Keratinocyte (primary cell): Measurements from ENCODE around the gene SPATA31D1. TPM values are rescaled to one million over a fixed set of nuclear protein-coding genes. Genes with fewer than 3 reads are reported as not detected.

ENCODE experiments used
- DNase-seq: peaks from one replicate; pipeline ENCODE4 v3.0.0-alpha.2; 2011; ENCODE audit warnings: low read depth, missing footprints, low spot score
- FAIRE-seq: peaks from 2 replicates; lab custom pipeline; 2011; peaks lifted over from hg19 to GRCh38; lab: Jason Lieb, UNC
- H2AFZ ChIP-seq: 2 replicates; pipeline ENCODE4 v1.6.0; 2012; ENCODE audit warnings: low read length, control low read depth, inconsistent platforms; ENCODE audit not compliant: control insufficient read depth
- H3K27ac ChIP-seq: 2 replicates; pipeline ENCODE4 v1.5.1; 2011; ENCODE audit warnings: low read length; ENCODE audit not compliant: control insufficient read depth, insufficient read depth
- H3K27me3 ChIP-seq: 3 replicates; pipeline ENCODE4 v1.6.0; 2011; ENCODE audit warnings: low read length; ENCODE audit not compliant: control insufficient read depth, insufficient read depth; ENCODE audit errors: extremely low read depth
- H3K36me3 ChIP-seq, 2 experiments: 2 replicates in 1 of 2; 3 replicates in 1 of 2; pipeline ENCODE4 v1.5.1; 2011; ENCODE audit warnings: low read length in 2 of 2, mild to moderate bottlenecking in 1 of 2; ENCODE audit not compliant: control insufficient read depth in 2 of 2, insufficient read depth in 2 of 2; ENCODE audit errors: extremely low read depth in 1 of 2
- H3K4me1 ChIP-seq: 3 replicates; pipeline ENCODE4 v1.5.1; 2011; ENCODE audit warnings: low read length; ENCODE audit not compliant: control insufficient read depth, insufficient read depth; ENCODE audit errors: extremely low read depth
- H3K4me2 ChIP-seq: 3 replicates; pipeline ENCODE4 v1.6.0; 2011; ENCODE audit warnings: low read depth, low read length; ENCODE audit not compliant: control insufficient read depth, insufficient read depth; ENCODE audit errors: extremely low read depth
- H3K4me3 ChIP-seq, 3 experiments: fragments of 200-600 bp in 1 of 3; sonication (generic) in 1 of 3; 2 replicates in 2 of 3; 3 replicates in 1 of 3; pipeline ENCODE4 v1.5.1; 2011 to 2016; ENCODE audit warnings: low read length in 3 of 3, mild to moderate bottlenecking in 3 of 3, control low read depth in 2 of 3, inconsistent platforms in 1 of 3, low read depth in 1 of 3, mixed read lengths in 1 of 3, mixed run types in 1 of 3, moderate library complexity in 1 of 3; ENCODE audit not compliant: control insufficient read depth in 2 of 3, insufficient read depth in 2 of 3; ENCODE audit errors: extremely low read depth in 1 of 3
- H3K79me2 ChIP-seq: 2 replicates; pipeline ENCODE4 v1.6.0; 2012; ENCODE audit warnings: low read length; ENCODE audit not compliant: control insufficient read depth, insufficient read depth
- H3K9ac ChIP-seq: 3 replicates; pipeline ENCODE4 v1.6.0; 2011; ENCODE audit warnings: low read length; ENCODE audit not compliant: control insufficient read depth, insufficient read depth; ENCODE audit errors: extremely low read depth
- H3K9me1 ChIP-seq: 3 replicates; pipeline ENCODE4 v1.6.0; 2011; ENCODE audit warnings: low read length; ENCODE audit not compliant: control insufficient read depth, insufficient read depth; ENCODE audit errors: extremely low read depth
- H3K9me3 ChIP-seq: 2 replicates; pipeline ENCODE4 v1.5.1; 2012; ENCODE audit warnings: low read depth, low read length; ENCODE audit not compliant: control insufficient read depth
- H4K20me1 ChIP-seq: 3 replicates; pipeline ENCODE4 v1.6.0; 2011; ENCODE audit warnings: low read length; ENCODE audit not compliant: control insufficient read depth, insufficient read depth; ENCODE audit errors: extremely low read depth
- CTCF ChIP-seq, 3 experiments: IDR thresholded peaks in 1 of 3; conservative IDR thresholded peaks in 1 of 3; optimal IDR thresholded peaks in 1 of 3; 2 replicates in 2 of 3; 3 replicates in 1 of 3; pipeline versions ENCODE3 to v1.5.1; 2011; ENCODE audit warnings: low read length in 3 of 3, mild to moderate bottlenecking in 3 of 3, moderate library complexity in 2 of 3, control low read depth in 1 of 3, inconsistent platforms in 1 of 3; ENCODE audit not compliant: insufficient read depth in 2 of 3; ENCODE audit errors: extremely low read depth in 1 of 3
- EZH2 ChIP-seq: IDR thresholded peaks from one replicate; pipeline ENCODE4 v1.6.1; 2012; ENCODE audit warnings: inconsistent platforms, mild to moderate bottlenecking, low read length, moderate library complexity
- dilution Hi-C: fragments of 300-500 bp; cut with MboI; formaldehyde crosslinking; loops from one replicate; pipeline ENCODE4 v1.7.0; 2020; ENCODE audit warnings: low sequenced_read_pairs; ENCODE audit not compliant: extremely low pct_ligation_motif_present
- polyA plus RNA-seq, 5 experiments: library from polyadenylated mRNA; depleted of rRNA in 3 of 5; stranded (reverse) in 3 of 5; stranded (forward) in 1 of 5; unstranded in 1 of 5; fragments of >200 nt; gene quantifications; 1 replicate in 1 of 5; 2 replicates in 3 of 5; 3 replicates in 1 of 5; pipeline versions ENCODE4 v1.2.1 to v1.2.3, GENCODE V29; 2011 to 2012; ENCODE audit warnings: missing spikeins in 2 of 5, low read depth in 1 of 5, low replicate concordance in 1 of 5

Gene SPATA31D1
- polyA plus RNA-seq, 1 donor (not counting 4 experiments of a cell fraction or from before 2014, with no cell fraction given) = not detected

DNA sequence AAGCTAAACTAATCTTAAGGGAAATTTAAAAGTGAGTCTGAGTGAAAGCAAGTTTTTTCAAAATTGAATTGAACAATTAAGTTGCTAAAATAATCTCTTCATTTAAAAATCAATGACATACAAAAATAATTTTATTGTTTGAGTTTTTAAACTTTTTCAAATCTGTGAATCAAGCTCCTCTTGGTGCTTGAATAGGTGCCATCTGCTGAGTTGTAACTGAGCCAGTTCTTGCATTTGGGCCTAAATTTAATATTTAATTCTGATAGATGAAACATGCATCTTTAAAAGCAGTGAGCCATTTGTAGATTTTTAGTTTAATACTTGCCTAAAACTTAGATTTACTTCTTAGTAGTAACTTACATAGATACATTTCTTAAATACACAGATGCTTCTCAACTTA, 31.8 kb downstream of the SPATA31D1 start:
- Histone ChIP-seq H3K4me2 (no peak overlapping the region), H3K4me1 (peaks cover 10% of the 10 kb centered on the region), H3K9me3 (no peaks in the 10 kb centered on the region), H3K9me1 (no peaks in the 10 kb centered on the region), H3K36me3 (no peaks in the 10 kb centered on the region), H3K27me3 (no peaks in the 10 kb centered on the region), H4K20me1 (no peaks in the 10 kb centered on the region), H3K4me3 (no peak overlapping the region), H3K27ac (no peak overlapping the region), H3K9ac (no peak overlapping the region), H3K79me2 (no peaks in the 10 kb centered on the region), H2AFZ (no peak overlapping the region)
- dilution Hi-C loops = no loop called here
- DNase-seq (no peak), FAIRE-seq (no peak)
- TF ChIP-seq EZH2 (no peak), CTCF (optimal IDR thresholded peaks at IDR 0.05 in 1 of 3, IDR thresholded peaks at IDR 0.05 in 1 of 3, conservative IDR thresholded peaks at IDR 0.05 in 1 of 3; ENCODE audit: extremely low read depth in 1 of 3, insufficient read depth in 2 of 3, low read length in 3 of 3) (no peak)

GRCh38 chr9:82021198-82021597, 32.6 kb downstream of the SPATA31D1 start:
- Histone ChIP-seq H3K4me1 (peaks cover 10% of the 10 kb centered on the region), H3K9ac (no peak overlapping the region), H3K4me2 (no peak overlapping the region), H3K9me3 (no peaks in the 10 kb centered on the region), H3K36me3 (no peaks in the 10 kb centered on the region), H4K20me1 (no peaks in the 10 kb centered on the region), H3K4me3 (no peak overlapping the region), H3K27me3 (no peaks in the 10 kb centered on the region), H3K27ac (peak overlapping the region; percentile 13), H2AFZ (no peak overlapping the region), H3K9me1 (no peaks in the 10 kb centered on the region), H3K79me2 (no peaks in the 10 kb centered on the region)
- TF ChIP-seq EZH2 (no peak), CTCF (optimal IDR thresholded peaks at IDR 0.05 in 1 of 3, IDR thresholded peaks at IDR 0.05 in 1 of 3, conservative IDR thresholded peaks at IDR 0.05 in 1 of 3; ENCODE audit: extremely low read depth in 1 of 3, insufficient read depth in 2 of 3, low read length in 3 of 3) (no peak)
- FAIRE-seq (peak; percentile 100), DNase-seq (peak; percentile 91)
- dilution Hi-C loops = no loop called here
